K562 (cell line): ENCODE data around the gene DTNBP1. TPM values are rescaled to one million over a fixed set of nuclear protein-coding genes. Genes with fewer than 3 reads are reported as not detected.

ENCODE experiments used
- CC2D1A ChIP-seq: fragments of 450-650 bp; IDR thresholded peaks from 2 replicates; pipeline ENCODE4 v1.6.1; 2017; ENCODE audit warnings: mild to moderate bottlenecking
- CCNT2 ChIP-seq: IDR thresholded peaks from 2 replicates; pipeline ENCODE4 v1.6.1; 2011; ENCODE audit warnings: borderline replicate concordance, low read depth, mild to moderate bottlenecking, moderate library complexity, mixed read lengths, low read length; ENCODE audit not compliant: insufficient read length; ENCODE audit errors: extremely low read depth
- E2F3 ChIP-seq: fragments of 250-450 bp; sonication (Bioruptor Pico); IDR thresholded peaks from 2 replicates; pipeline ENCODE4 v1.4.0; 2020; ENCODE audit warnings: mild to moderate bottlenecking
- PRMT5 ChIP-seq: sonication (generic); formaldehyde crosslinking; IDR thresholded peaks from 2 replicates; pipeline ENCODE4 v1.5.0; 2020; ENCODE audit warnings: missing genetic modification reagents
- SNIP1 ChIP-seq: fragments of 450-650 bp; IDR thresholded peaks from 2 replicates; pipeline ENCODE4 v1.7.1; 2017; ENCODE audit warnings: low read depth, mild to moderate bottlenecking
- U2AF1 ChIP-seq: fragments of 200-400 bp; formaldehyde crosslinking; optimal IDR thresholded peaks from 2 replicates; pipeline ENCODE3; 2017; ENCODE audit warnings: mild to moderate bottlenecking, low read depth, low read length, moderate library complexity
- ZNF175 ChIP-seq: fragments of 200-800 bp; sonication (Bioruptor generic); IDR thresholded peaks from 2 replicates; pipeline ENCODE4 v1.6.1; 2016; ENCODE audit warnings: low read depth, mild to moderate bottlenecking, missing genetic modification characterization, missing compliant biosample characterization
- ZNF57 ChIP-seq: fragments of 450-650 bp; formaldehyde crosslinking; IDR thresholded peaks from 2 replicates; pipeline ENCODE4 v1.4.0; 2020; ENCODE audit warnings: mild to moderate bottlenecking, moderate library complexity
- ZNF696 ChIP-seq: fragments of 250-450 bp; sonication (Bioruptor Pico); conservative IDR thresholded peaks from 2 replicates; pipeline ENCODE4 v1.4.0; 2020; ENCODE audit warnings: mild to moderate bottlenecking, moderate library complexity
- polyA plus RNA-seq, 8 experiments: library from polyadenylated mRNA; depleted of rRNA in 4 of 8; stranded (reverse) in 5 of 8; unstranded in 3 of 8; fragments of >200 nt; fragmentation: Nextera tagmentation in 2 of 8; fragmentation: Illumina TruSeq in 1 of 8; extraction: Ambion mirVana in 2 of 8; extraction: Trizol in 1 of 8; gene quantifications; 2 replicates each; pipeline versions ENCODE4 v1.2.1 to v1.2.3, GENCODE V29; 2011 to 2014; ENCODE audit warnings: inconsistent platforms in 1 of 8, missing spikeins in 1 of 8
- total RNA-seq, 7 experiments: library from RNA; depleted of rRNA in 6 of 7; stranded (reverse); fragments of >200 nt in 6 of 7; fragmentation: Illumina TruSeq in 2 of 7; extraction: Trizol in 2 of 7; gene quantifications; 2 replicates each; pipeline versions ENCODE4 v1.2.1 to v1.2.3, GENCODE V29; 2011 to 2021; ENCODE audit warnings: low replicate concordance in 1 of 7
- TF ChIP-seq, protein P1 (sequence below): fragments of 200-600 bp; sonication (generic); IDR thresholded peaks from one replicate; pipeline ENCODE4 v1.6.1; 2012; ENCODE audit warnings: mild to moderate bottlenecking, low read depth, low read length, inconsistent platforms
- TF ChIP-seq, protein P2 (sequence below): sonication (generic); formaldehyde crosslinking; IDR thresholded peaks from 2 replicates; pipeline ENCODE4 v1.9.0; 2022; ENCODE audit warnings: mild to moderate bottlenecking, missing genetic modification reagents
- TF ChIP-seq, protein P3 (sequence below): fragments of 250-450 bp; sonication (Bioruptor Pico); IDR thresholded peaks from 2 replicates; pipeline ENCODE4 v1.5.0; 2021; ENCODE audit warnings: mild to moderate bottlenecking, moderate library complexity

The DTNBP1 gene
- total and polyA plus RNA-seq, 9 of the 15 experiments (the other 6 are each of a cell fraction or from before 2014, with no cell fraction given) = 16.7 to 54.5 (median 21.4) TPM

DNA sequence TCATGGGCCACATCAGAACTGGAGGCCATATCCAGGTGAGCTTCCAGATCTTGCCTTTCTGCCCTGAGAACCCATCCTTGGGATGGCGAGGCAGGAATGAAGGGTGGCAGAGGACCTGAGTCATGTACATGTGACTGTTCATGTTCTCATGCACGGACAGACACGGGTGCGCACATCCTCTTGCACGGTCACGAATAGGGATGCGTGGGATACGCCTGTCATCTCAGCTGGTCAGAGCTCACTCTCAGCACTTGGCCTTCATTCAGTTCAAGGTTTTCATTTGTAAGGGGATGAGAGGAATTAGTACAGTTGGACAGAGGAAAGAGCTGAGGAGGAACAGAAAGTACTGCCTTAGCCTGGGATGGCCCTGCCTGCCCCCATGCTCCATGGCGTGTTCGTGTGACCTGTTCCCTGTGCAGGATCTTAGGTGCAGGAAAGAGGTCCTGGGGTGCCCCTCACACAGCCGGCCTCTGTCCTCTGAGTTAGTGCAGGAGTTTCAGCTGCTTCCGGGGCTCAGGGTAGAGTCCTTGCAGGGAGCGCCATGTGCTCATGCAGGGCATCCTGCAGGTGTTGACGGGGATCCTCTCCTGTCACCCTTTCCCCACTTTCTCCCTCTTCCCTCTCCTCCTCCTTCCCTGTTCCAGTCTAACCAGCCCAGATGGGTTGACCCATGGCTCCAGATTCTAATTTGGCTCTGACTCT lies 173.4 kb downstream of the DTNBP1 start (continued):
- TF ChIP-seq, protein P1, sequence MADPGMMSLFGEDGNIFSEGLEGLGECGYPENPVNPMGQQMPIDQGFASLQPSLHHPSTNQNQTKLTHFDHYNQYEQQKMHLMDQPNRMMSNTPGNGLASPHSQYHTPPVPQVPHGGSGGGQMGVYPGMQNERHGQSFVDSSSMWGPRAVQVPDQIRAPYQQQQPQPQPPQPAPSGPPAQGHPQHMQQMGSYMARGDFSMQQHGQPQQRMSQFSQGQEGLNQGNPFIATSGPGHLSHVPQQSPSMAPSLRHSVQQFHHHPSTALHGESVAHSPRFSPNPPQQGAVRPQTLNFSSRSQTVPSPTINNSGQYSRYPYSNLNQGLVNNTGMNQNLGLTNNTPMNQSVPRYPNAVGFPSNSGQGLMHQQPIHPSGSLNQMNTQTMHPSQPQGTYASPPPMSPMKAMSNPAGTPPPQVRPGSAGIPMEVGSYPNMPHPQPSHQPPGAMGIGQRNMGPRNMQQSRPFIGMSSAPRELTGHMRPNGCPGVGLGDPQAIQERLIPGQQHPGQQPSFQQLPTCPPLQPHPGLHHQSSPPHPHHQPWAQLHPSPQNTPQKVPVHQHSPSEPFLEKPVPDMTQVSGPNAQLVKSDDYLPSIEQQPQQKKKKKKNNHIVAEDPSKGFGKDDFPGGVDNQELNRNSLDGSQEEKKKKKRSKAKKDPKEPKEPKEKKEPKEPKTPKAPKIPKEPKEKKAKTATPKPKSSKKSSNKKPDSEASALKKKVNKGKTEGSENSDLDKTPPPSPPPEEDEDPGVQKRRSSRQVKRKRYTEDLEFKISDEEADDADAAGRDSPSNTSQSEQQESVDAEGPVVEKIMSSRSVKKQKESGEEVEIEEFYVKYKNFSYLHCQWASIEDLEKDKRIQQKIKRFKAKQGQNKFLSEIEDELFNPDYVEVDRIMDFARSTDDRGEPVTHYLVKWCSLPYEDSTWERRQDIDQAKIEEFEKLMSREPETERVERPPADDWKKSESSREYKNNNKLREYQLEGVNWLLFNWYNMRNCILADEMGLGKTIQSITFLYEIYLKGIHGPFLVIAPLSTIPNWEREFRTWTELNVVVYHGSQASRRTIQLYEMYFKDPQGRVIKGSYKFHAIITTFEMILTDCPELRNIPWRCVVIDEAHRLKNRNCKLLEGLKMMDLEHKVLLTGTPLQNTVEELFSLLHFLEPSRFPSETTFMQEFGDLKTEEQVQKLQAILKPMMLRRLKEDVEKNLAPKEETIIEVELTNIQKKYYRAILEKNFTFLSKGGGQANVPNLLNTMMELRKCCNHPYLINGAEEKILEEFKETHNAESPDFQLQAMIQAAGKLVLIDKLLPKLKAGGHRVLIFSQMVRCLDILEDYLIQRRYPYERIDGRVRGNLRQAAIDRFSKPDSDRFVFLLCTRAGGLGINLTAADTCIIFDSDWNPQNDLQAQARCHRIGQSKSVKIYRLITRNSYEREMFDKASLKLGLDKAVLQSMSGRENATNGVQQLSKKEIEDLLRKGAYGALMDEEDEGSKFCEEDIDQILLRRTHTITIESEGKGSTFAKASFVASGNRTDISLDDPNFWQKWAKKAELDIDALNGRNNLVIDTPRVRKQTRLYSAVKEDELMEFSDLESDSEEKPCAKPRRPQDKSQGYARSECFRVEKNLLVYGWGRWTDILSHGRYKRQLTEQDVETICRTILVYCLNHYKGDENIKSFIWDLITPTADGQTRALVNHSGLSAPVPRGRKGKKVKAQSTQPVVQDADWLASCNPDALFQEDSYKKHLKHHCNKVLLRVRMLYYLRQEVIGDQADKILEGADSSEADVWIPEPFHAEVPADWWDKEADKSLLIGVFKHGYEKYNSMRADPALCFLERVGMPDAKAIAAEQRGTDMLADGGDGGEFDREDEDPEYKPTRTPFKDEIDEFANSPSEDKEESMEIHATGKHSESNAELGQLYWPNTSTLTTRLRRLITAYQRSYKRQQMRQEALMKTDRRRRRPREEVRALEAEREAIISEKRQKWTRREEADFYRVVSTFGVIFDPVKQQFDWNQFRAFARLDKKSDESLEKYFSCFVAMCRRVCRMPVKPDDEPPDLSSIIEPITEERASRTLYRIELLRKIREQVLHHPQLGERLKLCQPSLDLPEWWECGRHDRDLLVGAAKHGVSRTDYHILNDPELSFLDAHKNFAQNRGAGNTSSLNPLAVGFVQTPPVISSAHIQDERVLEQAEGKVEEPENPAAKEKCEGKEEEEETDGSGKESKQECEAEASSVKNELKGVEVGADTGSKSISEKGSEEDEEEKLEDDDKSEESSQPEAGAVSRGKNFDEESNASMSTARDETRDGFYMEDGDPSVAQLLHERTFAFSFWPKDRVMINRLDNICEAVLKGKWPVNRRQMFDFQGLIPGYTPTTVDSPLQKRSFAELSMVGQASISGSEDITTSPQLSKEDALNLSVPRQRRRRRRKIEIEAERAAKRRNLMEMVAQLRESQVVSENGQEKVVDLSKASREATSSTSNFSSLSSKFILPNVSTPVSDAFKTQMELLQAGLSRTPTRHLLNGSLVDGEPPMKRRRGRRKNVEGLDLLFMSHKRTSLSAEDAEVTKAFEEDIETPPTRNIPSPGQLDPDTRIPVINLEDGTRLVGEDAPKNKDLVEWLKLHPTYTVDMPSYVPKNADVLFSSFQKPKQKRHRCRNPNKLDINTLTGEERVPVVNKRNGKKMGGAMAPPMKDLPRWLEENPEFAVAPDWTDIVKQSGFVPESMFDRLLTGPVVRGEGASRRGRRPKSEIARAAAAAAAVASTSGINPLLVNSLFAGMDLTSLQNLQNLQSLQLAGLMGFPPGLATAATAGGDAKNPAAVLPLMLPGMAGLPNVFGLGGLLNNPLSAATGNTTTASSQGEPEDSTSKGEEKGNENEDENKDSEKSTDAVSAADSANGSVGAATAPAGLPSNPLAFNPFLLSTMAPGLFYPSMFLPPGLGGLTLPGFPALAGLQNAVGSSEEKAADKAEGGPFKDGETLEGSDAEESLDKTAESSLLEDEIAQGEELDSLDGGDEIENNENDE = no peak
- TF ChIP-seq, protein P2, sequence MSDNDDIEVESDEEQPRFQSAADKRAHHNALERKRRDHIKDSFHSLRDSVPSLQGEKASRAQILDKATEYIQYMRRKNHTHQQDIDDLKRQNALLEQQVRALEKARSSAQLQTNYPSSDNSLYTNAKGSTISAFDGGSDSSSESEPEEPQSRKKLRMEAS = peak; percentile 28; the same call in 1 of the 2 replicates
- TF ChIP-seq CCNT2 (no peak), PRMT5 (CRISPR knock-in tag) (0 out of 2 replicates have a peak, but pooled peaks have one; percentile 56), ZNF175 (no peak), ZNF57 (CRISPR knock-in tag) (no peak), ZNF696 (no peak), U2AF1 (no peak), SNIP1 (no peak), E2F3 (CRISPR knock-in tag) (no peak), CC2D1A (no peak)
- TF ChIP-seq, protein P3, sequence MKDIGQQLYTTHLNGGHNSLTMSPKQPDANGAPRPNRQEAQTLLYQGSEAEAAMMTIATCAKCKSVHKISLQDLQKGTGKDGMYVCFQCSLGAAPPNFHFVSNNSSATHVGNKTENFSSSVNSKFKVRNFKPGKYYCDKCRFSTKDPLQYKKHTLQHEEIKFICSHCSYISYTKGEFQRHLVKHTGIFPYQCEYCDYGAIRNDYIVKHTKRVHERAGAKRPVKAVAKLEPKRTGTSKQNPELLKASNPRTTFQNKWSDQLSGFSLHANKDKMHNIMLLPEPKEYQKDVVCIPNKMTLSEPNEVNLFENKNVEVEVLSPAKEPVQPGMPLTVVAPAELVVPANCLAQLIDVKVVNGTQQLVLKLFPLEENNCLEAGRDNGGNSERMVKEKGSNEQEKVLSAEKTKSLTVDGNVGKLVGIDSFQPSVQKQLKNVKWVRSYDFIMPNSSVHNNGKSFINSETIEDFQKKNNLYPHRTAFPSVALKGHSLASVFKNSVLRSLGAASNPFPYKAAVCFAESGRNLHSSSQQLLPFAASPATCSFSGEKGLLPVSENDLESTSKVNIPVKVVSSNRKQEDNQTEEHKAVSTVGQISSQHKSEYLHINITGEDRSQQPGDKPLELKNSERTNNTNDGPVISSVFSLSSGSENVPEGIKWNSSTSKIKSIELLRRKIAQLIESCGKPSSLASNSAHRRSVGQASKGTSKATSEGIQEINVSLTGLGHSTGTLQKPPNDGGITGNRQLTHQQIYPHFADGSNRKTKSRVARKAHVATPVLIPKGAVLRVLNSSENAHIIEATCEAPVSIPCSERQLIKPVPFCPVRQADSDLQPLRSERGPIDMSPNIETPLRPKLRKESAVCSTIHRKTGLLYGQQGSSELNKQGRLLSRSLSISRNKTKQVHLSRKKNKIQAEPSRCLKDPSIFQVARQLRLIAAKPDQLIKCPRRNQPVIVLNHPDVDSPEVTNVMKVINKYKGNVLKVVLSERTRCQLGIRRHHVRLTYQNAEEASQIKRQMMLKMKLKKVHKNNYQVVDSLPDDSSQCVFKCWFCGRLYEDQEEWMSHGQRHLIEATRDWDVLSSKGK = no peak
